H7 (cell line): ENCODE results near the gene FIGN. TPM values are rescaled to one million over a fixed set of nuclear protein-coding genes. Genes with fewer than 3 reads are reported as not detected.

Source experiments
- DNase-seq: peaks from one replicate; pipeline ENCODE4 v3.0.0; 2012
- H3K27me3 ChIP-seq: 2 replicates; pipeline ENCODE4 v1.6.0; 2011; ENCODE audit warnings: mild to moderate bottlenecking, low read length; ENCODE audit not compliant: control insufficient read depth, insufficient read depth
- H3K36me3 ChIP-seq: replicated peaks from 2 replicates; pipeline ENCODE4 v1.5.1; 2011; ENCODE audit warnings: low read length; ENCODE audit not compliant: control insufficient read depth, insufficient read depth
- H3K4me3 ChIP-seq: 2 replicates; pipeline ENCODE4 v1.5.1; 2011; ENCODE audit warnings: low read depth, mild to moderate bottlenecking, control low read depth, low read length, moderate library complexity; ENCODE audit not compliant: insufficient read depth
- total RNA-seq: library from RNA; depleted of rRNA; stranded (reverse); fragments of >200 nt; shearing (Covaris generic); gene quantifications from 2 replicates; pipeline ENCODE4 v1.2.3, GENCODE V29; 2014

Gene FIGN
- total RNA-seq, 1 experiment from 2014 or later = 8.7 TPM

DNA sequence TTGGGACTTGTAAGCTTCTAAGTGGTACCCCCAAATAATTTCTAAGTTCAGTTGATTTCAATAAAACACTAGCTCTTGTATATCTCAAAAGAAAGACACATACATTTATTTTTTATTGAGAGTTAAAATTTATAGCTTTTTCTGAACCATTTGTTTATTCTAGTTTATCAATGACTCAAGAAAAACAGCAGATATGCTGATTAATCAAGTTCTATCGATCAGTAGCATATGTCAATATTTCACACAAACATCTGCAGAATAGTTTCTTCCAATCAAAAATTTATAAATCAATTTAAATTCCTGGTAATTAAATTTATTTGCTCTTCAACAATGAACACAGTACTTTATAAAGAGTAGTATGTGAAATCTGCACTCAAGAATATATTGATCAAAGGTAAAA, 5.3 kb downstream of the FIGN start:
- DNase-seq = no peak
- H3K27me3 ChIP-seq = no peaks in the 10 kb centered on the region
- no peak overlapping the region for H3K4me3 ChIP-seq
- no peaks in the 10 kb centered on the region for H3K36me3 ChIP-seq

DNA sequence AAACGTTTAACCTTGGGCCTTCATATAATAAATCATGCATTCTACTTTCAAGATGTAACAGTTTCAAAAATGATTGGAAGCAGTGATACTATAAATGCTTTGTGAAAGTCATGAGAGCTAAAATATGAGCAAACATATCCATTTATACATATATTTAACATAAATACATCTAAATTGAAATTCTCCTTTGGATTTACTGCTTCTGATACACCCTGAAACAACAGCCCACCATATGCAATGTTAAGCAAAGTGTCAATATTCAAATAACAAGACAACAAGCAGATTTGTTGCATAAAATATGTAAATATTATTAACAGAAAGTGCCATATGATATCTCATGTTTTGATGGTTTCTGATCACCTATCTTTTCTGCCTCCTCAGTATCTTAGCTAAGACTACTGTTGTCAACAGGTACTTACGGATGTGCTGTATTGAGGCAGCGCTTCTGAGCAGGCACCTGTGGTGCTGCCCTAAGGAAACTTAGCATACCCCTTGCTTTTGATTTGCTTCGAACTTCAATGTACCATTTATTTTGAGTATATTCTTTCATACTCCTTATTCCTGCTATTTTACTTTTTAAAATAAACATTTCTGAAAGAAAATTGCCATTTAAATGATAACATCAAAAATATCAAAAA, 6.1 kb downstream of the FIGN start:
- no peaks in the 10 kb centered on the region for H3K27me3 ChIP-seq
- no peaks in the 10 kb centered on the region for H3K36me3 ChIP-seq
- DNase-seq = peak; percentile 17
- H3K4me3 ChIP-seq = no peak overlapping the region

DNA sequence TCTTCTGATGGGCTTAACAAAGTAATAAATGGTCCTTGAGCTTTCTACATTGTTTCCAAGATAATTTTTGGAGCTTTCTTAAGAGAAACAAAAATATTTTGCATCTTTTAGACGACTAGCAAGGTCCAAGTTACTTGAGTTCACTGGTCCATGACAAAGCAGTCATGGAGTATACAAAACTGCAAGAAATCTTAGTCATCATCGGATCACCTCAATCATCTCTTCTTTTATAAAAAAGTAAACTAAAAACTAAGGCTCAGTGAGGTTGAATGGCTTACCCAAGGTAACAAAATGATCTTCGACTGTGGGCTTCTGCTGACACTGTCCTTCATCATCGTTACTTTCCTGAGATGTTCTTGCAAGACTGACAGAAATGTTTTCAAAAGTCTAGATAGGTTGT, 11.9 kb downstream of the FIGN start:
- no peaks in the 10 kb centered on the region for H3K27me3 ChIP-seq
- DNase-seq = no peak
- no peak overlapping the region for H3K4me3 ChIP-seq
- no peaks in the 10 kb centered on the region for H3K36me3 ChIP-seq

DNA sequence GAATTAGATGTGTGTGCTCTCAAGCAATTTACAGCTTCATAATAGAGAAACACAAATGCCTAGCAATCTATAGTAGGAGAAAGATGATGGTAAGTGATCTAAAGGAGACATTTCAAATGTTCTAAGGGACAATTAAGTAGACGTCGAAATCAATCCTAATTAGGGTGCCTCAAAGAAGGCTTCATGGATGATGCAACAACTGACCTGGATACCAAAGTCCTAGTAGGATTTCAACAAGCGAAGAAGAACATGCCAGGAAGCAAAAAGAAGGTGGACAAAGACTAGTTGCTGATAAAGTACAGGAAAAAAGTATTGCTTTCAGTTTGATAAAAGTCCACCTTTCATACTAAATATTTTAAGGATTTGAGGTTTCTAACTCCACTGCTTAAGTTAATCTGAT, 12.5 kb downstream of the FIGN start:
- Histone ChIP-seq H3K27me3 (no peaks in the 10 kb centered on the region), H3K4me3 (no peak overlapping the region), H3K36me3 (no peaks in the 10 kb centered on the region)
- no peak for DNase-seq

DNA sequence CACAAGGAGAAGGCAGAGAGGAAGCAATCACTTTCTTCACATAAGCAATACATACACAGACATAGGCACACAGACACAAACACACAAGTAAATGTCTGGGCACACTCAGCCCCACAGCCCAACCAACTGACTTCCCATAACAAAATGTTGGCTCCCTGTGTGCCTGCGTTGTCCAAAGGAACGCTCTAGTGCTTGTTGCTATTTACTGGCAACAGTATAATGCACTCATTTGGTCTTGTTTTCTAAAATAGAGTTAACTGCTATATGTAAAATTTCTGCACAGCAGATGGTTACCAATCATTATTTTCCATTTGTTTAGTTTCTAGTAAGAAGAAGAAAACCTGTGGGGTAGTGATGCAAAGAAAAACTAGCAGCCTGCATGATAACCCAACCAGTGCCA, 16.5 kb downstream of the FIGN start:
- H3K27me3 ChIP-seq = no peaks in the 10 kb centered on the region
- no peaks in the 10 kb centered on the region for H3K36me3 ChIP-seq

DNA sequence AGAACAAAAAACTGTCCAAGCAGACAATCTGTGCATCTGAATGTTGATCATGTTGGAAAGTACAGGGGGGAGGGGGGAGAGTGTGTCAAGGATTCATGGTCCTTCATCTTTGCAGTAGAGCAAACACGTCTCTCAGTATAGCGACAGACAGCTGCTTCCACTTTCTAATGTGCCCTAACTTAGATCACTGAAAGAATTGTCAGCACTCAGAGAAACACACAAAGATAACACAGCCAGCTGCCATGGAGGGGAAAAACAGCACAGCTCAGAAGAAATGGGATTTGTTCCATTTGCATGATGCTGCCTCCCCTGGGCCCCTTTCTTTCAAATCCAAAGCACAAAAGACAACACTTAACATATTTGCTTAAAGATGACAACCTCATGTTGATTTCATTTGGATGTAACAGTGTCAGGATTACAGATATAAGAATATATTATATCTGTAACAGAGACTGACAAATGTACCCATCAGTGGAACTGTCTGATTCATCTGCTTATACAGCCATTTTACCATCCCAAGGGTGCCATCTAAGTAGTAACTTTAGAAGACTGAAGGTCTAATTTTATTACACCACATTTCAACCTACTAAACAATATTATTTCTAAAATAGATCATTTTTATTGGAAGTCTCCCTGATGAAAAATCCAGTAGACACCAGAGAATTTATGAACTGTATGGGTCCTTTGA, 17.7 kb downstream of the FIGN start:
- Histone ChIP-seq H3K4me3 (no peak overlapping the region), H3K27me3 (no peaks in the 10 kb centered on the region), H3K36me3 (no peaks in the 10 kb centered on the region)
- DNase-seq = no peak

More for the DNA sequence above, 16.5 kb downstream of the FIGN start:
- H3K4me3 ChIP-seq = no peak overlapping the region
- DNase-seq = no peak

DNA sequence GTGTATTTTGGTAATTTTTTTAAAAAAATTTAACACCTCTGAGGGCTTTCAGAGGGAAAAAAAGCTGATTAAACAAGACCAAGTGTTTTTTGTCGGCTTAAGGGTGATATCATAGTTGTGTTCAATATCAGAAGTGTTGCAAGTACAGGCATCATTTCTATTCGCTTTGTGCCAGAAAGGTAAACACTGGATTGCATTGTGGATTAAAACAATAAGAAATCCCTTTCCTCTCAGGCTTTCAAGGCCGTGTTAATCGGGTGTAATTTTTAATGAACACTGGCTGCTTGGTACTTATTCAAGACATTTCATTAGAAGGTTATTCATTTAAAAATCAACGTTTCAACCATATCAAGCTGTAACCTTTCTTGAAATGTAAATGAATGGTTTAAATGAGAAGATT, 18.3 kb downstream of the FIGN start:
- no peak overlapping the region for H3K4me3 ChIP-seq
- no peak for DNase-seq
- no peaks in the 10 kb centered on the region for H3K27me3 ChIP-seq
- no peaks in the 10 kb centered on the region for H3K36me3 ChIP-seq

DNA sequence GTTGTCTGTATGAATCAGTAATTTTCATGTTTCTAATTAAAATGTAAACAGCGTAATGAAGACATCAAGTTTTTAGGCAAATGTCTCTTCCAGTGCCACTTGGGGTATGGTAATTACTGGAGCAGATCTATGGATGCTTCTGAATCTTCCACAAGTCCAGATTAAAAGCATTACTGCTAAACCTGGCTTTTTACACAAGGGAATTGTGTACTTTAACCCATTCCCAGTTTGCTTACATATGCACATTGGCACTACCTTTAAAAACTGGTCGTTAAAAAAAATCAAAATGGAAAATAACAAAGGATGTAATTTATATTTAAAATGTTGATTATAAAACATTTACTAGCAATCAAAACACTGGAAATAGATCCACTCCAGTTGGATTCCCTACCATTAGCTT, 19.7 kb downstream of the FIGN start:
- Histone ChIP-seq H3K27me3 (no peaks in the 10 kb centered on the region), H3K36me3 (no peaks in the 10 kb centered on the region), H3K4me3 (no peak overlapping the region)
- DNase-seq = no peak

DNA sequence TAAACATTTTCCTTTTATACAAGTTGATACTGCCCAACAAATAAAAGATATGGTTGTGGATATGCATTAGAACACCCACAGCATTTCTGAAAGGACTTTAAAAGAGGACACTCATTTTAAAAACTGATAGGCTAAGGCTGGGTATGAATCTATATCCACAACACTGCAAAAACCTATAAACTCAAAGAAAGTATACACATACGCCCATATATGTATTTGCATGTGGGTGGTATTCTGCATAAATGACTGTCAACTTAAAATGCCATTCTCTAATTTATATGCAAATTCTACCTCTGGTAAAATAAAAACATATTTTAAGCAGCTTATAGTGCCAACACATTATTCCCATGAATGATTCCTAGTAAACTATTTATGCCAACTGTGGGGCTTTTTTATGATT, 20.1 kb downstream of the FIGN start:
- no peak for DNase-seq
- Histone ChIP-seq H3K27me3 (no peaks in the 10 kb centered on the region), H3K4me3 (no peak overlapping the region), H3K36me3 (no peaks in the 10 kb centered on the region)

DNA sequence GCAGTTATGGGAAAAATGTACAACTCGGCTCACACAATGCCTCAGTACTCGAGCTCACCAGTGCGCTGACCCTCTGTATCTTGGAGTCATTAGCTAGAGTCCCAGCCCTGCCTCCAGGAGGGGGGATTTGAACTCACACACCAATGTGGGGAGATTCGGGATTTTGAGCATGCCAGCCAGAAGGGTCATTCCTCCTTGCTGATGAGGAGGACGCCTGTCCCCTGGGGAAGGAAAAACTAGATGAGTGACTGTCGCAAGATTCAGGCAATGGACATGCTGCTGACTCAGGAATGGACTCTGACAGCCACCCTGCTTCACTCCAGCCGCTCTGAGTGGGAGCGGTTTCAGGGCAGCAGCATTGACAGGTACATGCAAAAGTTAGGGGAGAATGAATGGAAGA, 20.6 kb downstream of the FIGN start:
- Histone ChIP-seq H3K36me3 (no peaks in the 10 kb centered on the region), H3K4me3 (no peak overlapping the region), H3K27me3 (no peaks in the 10 kb centered on the region)
- no peak for DNase-seq

DNA sequence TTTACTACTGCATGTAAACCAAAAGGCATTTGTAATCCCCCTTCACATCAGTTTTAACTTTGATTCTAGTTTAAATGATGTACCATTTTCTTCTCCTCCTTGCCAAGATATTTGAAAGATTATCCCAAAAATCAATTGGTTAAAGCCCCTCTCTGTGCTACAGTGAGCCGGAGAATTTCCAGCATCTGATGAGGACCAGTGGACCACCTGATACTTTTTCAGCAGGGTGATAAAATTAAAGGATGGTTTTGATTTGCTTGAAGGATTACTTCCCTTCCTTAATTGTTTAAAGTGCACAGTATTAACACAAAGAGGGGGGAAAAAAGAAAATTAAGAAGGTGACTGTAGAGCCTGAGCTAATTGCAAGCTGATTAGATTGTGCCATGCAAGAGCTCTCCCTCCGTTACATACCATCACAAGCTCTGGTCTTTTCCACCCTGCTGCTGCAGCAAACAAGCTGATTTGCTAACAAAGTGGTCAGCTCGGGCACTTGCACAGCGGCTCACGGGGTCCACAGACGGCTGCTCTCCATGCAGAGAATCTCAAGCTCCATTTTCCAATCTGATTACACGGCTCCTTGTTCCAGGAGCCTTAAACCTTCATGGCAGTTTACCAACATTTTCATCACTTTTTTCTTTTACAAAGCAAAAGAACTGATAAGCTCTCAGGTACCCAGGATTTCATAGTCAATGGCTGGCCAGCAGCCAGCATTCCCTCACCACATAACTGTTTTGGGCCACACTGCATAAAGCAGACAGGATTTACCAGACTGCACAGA, 22.1 kb downstream of the FIGN start:
- no peak for DNase-seq
- Histone ChIP-seq H3K4me3 (no peak overlapping the region), H3K36me3 (no peaks in the 10 kb centered on the region), H3K27me3 (no peaks in the 10 kb centered on the region)

DNA sequence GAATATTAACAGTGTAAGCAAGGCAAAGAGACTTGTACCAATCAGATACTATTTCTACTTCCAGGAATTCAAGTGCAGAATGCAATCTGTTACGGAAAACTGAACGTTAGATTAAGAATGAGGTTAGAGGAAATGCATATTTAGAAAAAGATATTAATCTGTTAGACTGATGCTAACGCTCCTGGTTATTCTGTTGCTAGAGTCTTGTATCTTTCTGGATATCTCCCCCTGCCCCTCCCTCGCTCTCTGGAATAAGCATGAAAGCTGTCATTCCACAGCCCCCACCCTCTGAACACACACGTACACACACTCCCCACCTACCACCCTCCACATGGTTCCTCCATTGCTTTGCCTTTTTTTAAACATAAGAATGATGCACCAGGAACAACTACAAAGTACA, 24.1 kb downstream of the FIGN start:
- DNase-seq = no peak
- H3K27me3 ChIP-seq = no peaks in the 10 kb centered on the region
- no peak overlapping the region for H3K4me3 ChIP-seq
- H3K36me3 ChIP-seq = no peaks in the 10 kb centered on the region

DNA sequence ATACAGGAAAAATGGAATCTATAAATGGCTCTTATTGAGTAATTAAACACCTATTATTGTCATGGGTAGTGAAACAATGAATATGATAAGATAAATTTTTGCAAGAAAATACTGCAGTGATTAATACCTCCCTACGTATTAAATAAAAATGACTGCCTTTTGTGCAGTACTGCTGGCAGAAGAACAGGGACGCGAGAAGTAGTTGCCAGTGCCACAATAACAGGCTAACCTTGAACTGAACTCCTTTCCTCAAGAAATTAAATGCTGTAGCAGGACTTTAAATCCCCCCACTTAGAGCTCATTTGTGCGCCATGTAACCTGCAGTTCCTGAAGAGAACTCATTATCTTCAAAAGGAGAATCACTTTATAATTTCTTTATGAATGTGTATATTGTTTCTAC, 24.6 kb downstream of the FIGN start:
- no peak for DNase-seq
- Histone ChIP-seq H3K27me3 (no peaks in the 10 kb centered on the region), H3K4me3 (no peak overlapping the region), H3K36me3 (no peaks in the 10 kb centered on the region)

DNA sequence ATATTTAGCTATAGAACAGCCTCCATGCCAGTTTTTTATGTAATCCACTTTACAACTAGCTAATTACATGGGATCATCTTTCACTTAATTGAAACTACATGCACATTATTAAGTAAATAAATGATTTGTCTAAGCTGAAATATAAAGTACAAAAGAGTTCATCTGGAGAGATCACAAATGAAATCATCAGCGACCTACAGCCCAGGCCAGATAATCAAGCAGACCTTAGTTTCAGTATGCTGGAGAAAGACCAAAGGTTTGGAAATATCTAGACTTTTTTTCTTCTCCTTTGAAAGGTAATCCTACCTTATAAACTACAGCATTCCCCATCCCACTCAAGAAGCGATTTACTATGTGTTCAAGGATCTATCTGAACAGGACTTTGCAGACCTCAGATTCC, 26.5 kb downstream of the FIGN start:
- H3K36me3 ChIP-seq = no peaks in the 10 kb centered on the region
- no peaks in the 10 kb centered on the region for H3K27me3 ChIP-seq
- DNase-seq = no peak
- H3K4me3 ChIP-seq = no peak overlapping the region

DNA sequence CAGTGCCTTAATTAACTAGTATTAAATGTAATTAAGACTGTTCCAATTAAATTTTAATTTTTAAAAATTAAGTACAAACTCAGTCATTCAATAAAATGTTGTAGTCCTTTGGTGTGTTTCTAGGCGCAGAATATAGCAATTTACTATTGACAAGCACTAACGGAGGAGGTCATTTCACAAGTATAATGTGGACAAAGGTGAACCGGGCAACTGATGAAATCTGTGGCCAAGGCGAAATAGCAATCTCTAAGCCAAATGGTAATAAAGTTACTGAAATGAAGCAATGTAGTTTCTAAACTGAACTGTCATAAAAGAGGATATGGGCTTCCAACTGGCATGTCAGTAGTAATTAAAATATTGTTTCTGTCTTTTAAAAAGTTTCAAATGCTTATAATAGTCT, 27.5 kb downstream of the FIGN start:
- no peaks in the 10 kb centered on the region for H3K36me3 ChIP-seq
- H3K27me3 ChIP-seq = no peaks in the 10 kb centered on the region
- no peak for DNase-seq
- H3K4me3 ChIP-seq = no peak overlapping the region
